Body of pancreas (tissue), 4 donors: Measurements from ENCODE around the gene MED8. TPM values are rescaled to one million over a fixed set of nuclear protein-coding genes. Genes with fewer than 3 reads are reported as not detected.

Experiments used
- ATAC-seq: fragments of 150-250 bp; one replicate; pipeline ENCODE4 v1.9.1; 2016
- DNase-seq, 4 donors: peaks; one replicate each; pipeline ENCODE4 v3.0.0-alpha.2; 2019
- H3K27ac ChIP-seq, 4 donors: fragments of 200-600 bp; sonication (generic); 1 replicate in 3 of 4; 2 replicates in 1 of 4; pipeline versions ENCODE4 v1.5.1 to v1.6.1; 2016 to 2019; ENCODE audit warnings: mild to moderate bottlenecking in 1 of 4, mixed read lengths in 1 of 4, moderate library complexity in 1 of 4
- H3K27me3 ChIP-seq, 2 donors: fragments of 200-600 bp; sonication (generic); one replicate each; pipeline ENCODE4 v1.6.0; 2016; ENCODE audit warnings: mild to moderate bottlenecking in 1 of 2
- H3K36me3 ChIP-seq, 2 donors: fragments of 200-600 bp; sonication (generic); replicated peaks in 1 of 2; 2 replicates each; pipeline ENCODE4 v1.5.1; 2016; ENCODE audit warnings: low read depth in 2 of 2; ENCODE audit not compliant: insufficient read depth in 1 of 2
- H3K4me1 ChIP-seq: fragments of 200-600 bp; sonication (generic); one replicate; pipeline ENCODE4 v1.6.0; 2016
- H3K4me3 ChIP-seq, 2 donors: fragments of 200-600 bp; sonication (generic); 1 replicate in 1 of 2; 2 replicates in 1 of 2; pipeline ENCODE4 v1.5.1; 2016 to 2019
- H3K9me3 ChIP-seq, 3 donors: fragments of 200-600 bp; sonication (generic); 1 replicate in 2 of 3; 2 replicates in 1 of 3; pipeline ENCODE4 v1.5.1; 2016
- CTCF ChIP-seq, 7 experiments: fragments of 450-650 bp in 4 of 7; fragments of 200-600 bp in 3 of 7; sonication (generic) in 3 of 7; IDR thresholded peaks; one replicate each; pipeline ENCODE4 v1.5.1; 2016 to 2019; ENCODE audit warnings: antibody characterized with exemption in 7 of 7
- POLR2A ChIP-seq, 3 donors: fragments of 450-650 bp; IDR thresholded peaks; one replicate each; pipeline ENCODE4 v1.6.1; 2016; ENCODE audit warnings: antibody characterized with exemption in 3 of 3, mild to moderate bottlenecking in 2 of 3
- WGBS, 2 donors: methylation state at CpG; one replicate each; pipeline ENCODE4 v1.1.5; 2017; 5-methylcytosine and 5-hydroxymethylcytosine counted together
- intact Hi-C: fragments of 100-400 bp; cut with DNase I; formaldehyde crosslinking; loops from one replicate; pipeline ENCODE4 v1.15.1; 2023
- total RNA-seq, 2 donors: library from RNA; depleted of rRNA; stranded (reverse); fragments of >200 nt; gene quantifications; one replicate each; pipeline ENCODE4 v1.1.0, GENCODE V29; 2016

MED8 gene
- total RNA-seq, 2 donors from 2014 or later: 19.4 to 22.1 TPM

- DNase-seq: no peak
- WGBS, 2 donors: 80 to 87% methylated on average over 2 of the region's 2 CpGs
- Histone ChIP-seq H3K4me3 (no peak overlapping the region), H3K36me3 (no peaks in the 10 kb centered on the region), H3K9me3 (no peaks in the 10 kb centered on the region), H3K27me3 (no peaks in the 10 kb centered on the region), H3K4me1 (peaks cover 20% of the 10 kb centered on the region), H3K27ac (no peak overlapping the region)
- TF ChIP-seq CTCF (IDR thresholded peaks at IDR 0.05) (no peak), POLR2A (IDR thresholded peaks at IDR 0.05) (no peak)
- intact Hi-C loops: loop anchor here (10.0 kb wide), 1 partner anchor 60 kb away; no protein-coding TSS in a partner anchor
- ATAC-seq: no peak
Measured at GRCh38 chr1:43354471-43354870, 35.1 kb downstream of the MED8 start.

GRCh38 chr1:43352881-43353280 is 36.7 kb downstream of the MED8 start:
- H3K4me3 ChIP-seq: no peak overlapping the region
- ATAC-seq: no peak
- H3K27me3 ChIP-seq: no peaks in the 10 kb centered on the region
- intact Hi-C loops: loop anchor here (10.0 kb wide), 1 partner anchor 58 kb away; no protein-coding TSS in a partner anchor
- TF ChIP-seq POLR2A (IDR thresholded peaks at IDR 0.05): no peak
- TF ChIP-seq CTCF (IDR thresholded peaks at IDR 0.05): no peak
- no peaks in the 10 kb centered on the region for H3K9me3 ChIP-seq
- H3K36me3 ChIP-seq: no peaks in the 10 kb centered on the region
- DNase-seq: no peak
- no peak overlapping the region for H3K27ac ChIP-seq
- 77% methylated on average over 3 of the region's 3 CpGs for WGBS, 2 donors
- H3K4me1 ChIP-seq: peaks cover 18% of the 10 kb centered on the region

- H3K27me3 ChIP-seq: no peaks in the 10 kb centered on the region
- no peak overlapping the region for H3K4me3 ChIP-seq
- no peaks in the 10 kb centered on the region for H3K36me3 ChIP-seq
- no peak overlapping the region for H3K27ac ChIP-seq
- TF ChIP-seq POLR2A (IDR thresholded peaks at IDR 0.05) (no peak), CTCF (IDR thresholded peaks at IDR 0.05) (no peak)
- ATAC-seq (no peak), DNase-seq (no peak)
- H3K9me3 ChIP-seq: no peaks in the 10 kb centered on the region
- WGBS, 2 donors: 91 to 100% methylated on average over 2 of the region's 2 CpGs
- H3K4me1 ChIP-seq: peaks cover 16% of the 10 kb centered on the region
- intact Hi-C loops: loop anchor here (10.0 kb wide), 1 partner anchor 58 kb away; no protein-coding TSS in a partner anchor
Measured at GRCh38 chr1:43352351-43352705, 37.3 kb downstream of the MED8 start.

- intact Hi-C loops: loop anchor here (10.0 kb wide), 1 partner anchor 57 kb away; no protein-coding TSS in a partner anchor
- Histone ChIP-seq H3K27me3 (no peaks in the 10 kb centered on the region), H3K27ac (no peak overlapping the region), H3K4me3 (no peak overlapping the region), H3K9me3 (no peaks in the 10 kb centered on the region), H3K36me3 (no peaks in the 10 kb centered on the region), H3K4me1 (peaks cover 16% of the 10 kb centered on the region)
- TF ChIP-seq POLR2A (IDR thresholded peaks at IDR 0.05) (no peak), CTCF (IDR thresholded peaks at IDR 0.05) (no peak)
- ATAC-seq (no peak), DNase-seq (no peak)
- WGBS, 2 donors: 85 to 91% methylated on average over 10 of the region's 10 CpGs
Measured at GRCh38 chr1:43351421-43352350, 37.9 kb downstream of the MED8 start.
